GM12874 (cell line): ENCODE data around the gene GGNBP2.

Experiments
- TF ChIP-seq, protein P1 (sequence below): IDR thresholded peaks from 2 replicates; pipeline ENCODE4 v1.5.1; 2011; ENCODE audit warnings: low read depth, mild to moderate bottlenecking, control low read depth, low read length, moderate library complexity; ENCODE audit not compliant: insufficient read depth

GGNBP2 gene

DNA sequence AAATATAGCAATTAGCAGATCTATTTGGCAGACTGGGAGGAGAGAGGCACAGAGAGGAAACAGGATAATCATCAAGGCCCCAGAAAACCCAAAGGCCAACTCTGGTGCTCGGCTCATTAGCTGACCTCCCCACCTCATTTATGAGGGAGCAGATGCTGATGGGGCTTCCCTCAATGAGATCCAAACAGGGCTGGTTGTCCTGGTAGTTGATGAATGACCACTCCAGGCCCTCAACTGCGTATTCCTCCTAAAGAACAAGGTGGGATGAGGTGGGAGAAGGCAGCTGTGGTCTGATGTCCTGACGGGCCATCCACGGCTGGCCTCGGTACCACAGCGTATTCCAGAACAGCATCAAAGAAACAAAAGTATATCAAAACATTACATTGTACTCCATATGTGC is 37.5 kb upstream of the GGNBP2 start:
- TF ChIP-seq, protein P1, sequence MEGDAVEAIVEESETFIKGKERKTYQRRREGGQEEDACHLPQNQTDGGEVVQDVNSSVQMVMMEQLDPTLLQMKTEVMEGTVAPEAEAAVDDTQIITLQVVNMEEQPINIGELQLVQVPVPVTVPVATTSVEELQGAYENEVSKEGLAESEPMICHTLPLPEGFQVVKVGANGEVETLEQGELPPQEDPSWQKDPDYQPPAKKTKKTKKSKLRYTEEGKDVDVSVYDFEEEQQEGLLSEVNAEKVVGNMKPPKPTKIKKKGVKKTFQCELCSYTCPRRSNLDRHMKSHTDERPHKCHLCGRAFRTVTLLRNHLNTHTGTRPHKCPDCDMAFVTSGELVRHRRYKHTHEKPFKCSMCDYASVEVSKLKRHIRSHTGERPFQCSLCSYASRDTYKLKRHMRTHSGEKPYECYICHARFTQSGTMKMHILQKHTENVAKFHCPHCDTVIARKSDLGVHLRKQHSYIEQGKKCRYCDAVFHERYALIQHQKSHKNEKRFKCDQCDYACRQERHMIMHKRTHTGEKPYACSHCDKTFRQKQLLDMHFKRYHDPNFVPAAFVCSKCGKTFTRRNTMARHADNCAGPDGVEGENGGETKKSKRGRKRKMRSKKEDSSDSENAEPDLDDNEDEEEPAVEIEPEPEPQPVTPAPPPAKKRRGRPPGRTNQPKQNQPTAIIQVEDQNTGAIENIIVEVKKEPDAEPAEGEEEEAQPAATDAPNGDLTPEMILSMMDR, result no peak

GRCh38 chr17:36509272-36509985 is 35.3 kb upstream of the GGNBP2 start:
- TF ChIP-seq, protein P1, result no peak

DNA sequence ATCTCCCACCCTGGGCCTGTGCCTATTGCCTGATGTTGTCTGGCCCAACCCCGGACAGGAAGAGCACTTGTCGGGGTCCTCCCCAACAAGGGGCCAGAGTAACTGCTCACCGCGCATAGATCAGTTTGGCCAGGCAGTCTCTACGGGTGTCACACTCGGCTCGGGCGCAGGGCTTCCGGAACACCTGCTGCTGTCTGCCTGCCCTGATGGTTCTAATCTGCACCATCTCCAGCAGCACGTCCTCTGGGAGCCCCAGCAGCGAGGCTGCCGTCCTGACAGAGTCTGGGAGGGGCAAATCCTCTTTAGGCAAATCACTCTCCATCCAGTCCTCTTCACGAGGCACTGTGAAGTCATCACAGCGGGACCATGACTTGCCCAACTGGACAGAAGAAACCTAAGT is 34.1 kb upstream of the GGNBP2 start:
- TF ChIP-seq, protein P1, result no peak

- TF ChIP-seq, protein P1, result no peak
These were observed 33.5 kb upstream of the GGNBP2 start for GRCh38 chr17:36511216-36511615.

DNA sequence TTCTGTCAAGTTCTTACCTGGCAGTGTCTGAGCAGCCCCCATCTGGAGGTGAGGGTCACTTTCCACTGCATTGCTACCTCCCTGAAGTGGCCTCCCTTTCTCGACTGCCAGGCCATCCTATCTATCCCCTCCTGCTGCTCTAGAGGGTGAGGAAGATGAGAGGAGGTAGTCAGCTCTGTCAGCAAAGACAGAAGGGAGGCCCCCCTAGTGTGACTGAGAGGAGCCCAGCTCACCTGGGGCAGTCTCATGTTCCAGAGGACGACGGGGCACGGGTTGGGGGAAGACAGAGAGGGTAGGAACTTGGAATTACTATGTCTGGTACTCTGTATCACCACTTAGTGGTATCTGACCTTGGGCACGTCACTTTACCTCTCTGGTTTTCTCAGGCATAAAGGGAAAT is 32.1 kb upstream of the GGNBP2 start:
- TF ChIP-seq, protein P1, result no peak

- TF ChIP-seq, protein P1, result no peak
These were observed 29.9 kb upstream of the GGNBP2 start for GRCh38 chr17:36514856-36515255.

DNA sequence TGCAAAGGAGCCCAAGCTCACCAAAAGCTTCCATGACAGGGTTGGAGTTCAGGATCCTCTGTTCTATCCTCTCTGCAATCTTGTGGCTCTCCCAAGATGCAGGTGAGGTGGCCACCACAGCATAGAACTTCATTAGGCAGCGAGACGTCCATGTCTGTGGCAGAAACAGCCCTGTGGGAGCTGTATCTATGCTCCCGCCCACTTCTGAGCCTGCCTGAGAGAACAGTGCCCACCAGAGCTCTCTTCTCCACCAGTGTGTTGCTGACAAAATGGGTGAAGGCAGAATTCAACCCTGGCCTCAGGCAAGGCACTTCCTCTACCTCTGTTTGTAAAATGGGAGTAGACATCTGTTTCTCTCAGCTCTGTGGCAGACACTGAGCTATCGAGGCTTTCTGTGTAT is 28.9 kb upstream of the GGNBP2 start:
- TF ChIP-seq, protein P1, result no peak

- TF ChIP-seq, protein P1, result no peak
These were observed 21.6 kb upstream of the GGNBP2 start for GRCh38 chr17:36523113-36523512.
